DOHH2 (cell line): ENCODE data around the gene KIAA0408.

Experiments used
- CTCF ChIP-seq: fragments of 200-600 bp; sonication (generic); IDR thresholded peaks from one replicate; pipeline ENCODE4 v1.5.1; 2014; ENCODE audit warnings: antibody characterized with exemption, mild to moderate bottlenecking, low read depth, low read length; ENCODE audit not compliant: poor library complexity, severe bottlenecking
- EZH2phosphoT487 ChIP-seq: fragments of 200-600 bp; sonication (generic); IDR thresholded peaks from 2 replicates; pipeline ENCODE4 v1.6.1; 2017; ENCODE audit warnings: borderline replicate concordance, mild to moderate bottlenecking, antibody characterized with exemption, low read length, moderate library complexity, mixed read lengths

GRCh38 chr6:127435626-127436220, 23.5 kb downstream of the KIAA0408 start:
- no peak for TF ChIP-seq CTCF
- no peak for TF ChIP-seq EZH2phosphoT487
